Right lobe of liver (tissue), 6 donors: ENCODE measurements around the gene DOHH. TPM values are rescaled to one million over a fixed set of nuclear protein-coding genes. Genes with fewer than 3 reads are reported as not detected.

Experiments used
- ATAC-seq, 4 donors: fragments of 200-7000 bp; cut with Tn5 transposase; one replicate each; pipeline ENCODE4 v1.9.1; 2020; ENCODE audit warnings: mild to moderate bottlenecking in 4 of 4, moderate library complexity in 4 of 4
- DNase-seq, 3 donors: peaks; one replicate each; pipeline ENCODE4 v3.0.0-alpha.2; 2020
- H3K27ac ChIP-seq, 3 donors: fragments of 200-600 bp; one replicate each; pipeline ENCODE4 v1.8.0; 2022
- H3K27me3 ChIP-seq, 2 donors: fragments of 200-600 bp; one replicate each; pipeline ENCODE4 v1.8.0; 2022
- H3K36me3 ChIP-seq, 4 donors: fragments of 200-600 bp; sonication (generic) in 1 of 4; one replicate each; pipeline versions ENCODE4 v1.5.1 to v1.8.0; 2017 to 2022; ENCODE audit warnings: control low read depth in 1 of 4
- H3K4me1 ChIP-seq, 4 donors: fragments of 200-600 bp; sonication (generic) in 1 of 4; one replicate each; pipeline versions ENCODE4 v1.5.1 to v1.8.0; 2017 to 2022; ENCODE audit warnings: control low read depth in 1 of 4
- H3K4me3 ChIP-seq, 3 donors: fragments of 200-600 bp; one replicate each; pipeline ENCODE4 v1.8.0; 2022
- H3K9me3 ChIP-seq, 4 donors: fragments of 200-600 bp; sonication (generic) in 1 of 4; one replicate each; pipeline versions ENCODE4 v1.5.1 to v1.8.0; 2017 to 2022; ENCODE audit warnings: control low read depth in 1 of 4
- CTCF ChIP-seq, 4 donors: fragments of 200-600 bp in 3 of 4; fragments of 450-650 bp in 1 of 4; IDR thresholded peaks; one replicate each; pipeline versions ENCODE4 v1.5.1 to v1.8.0; 2016 to 2022; ENCODE audit warnings: antibody characterized with exemption in 4 of 4, mild to moderate bottlenecking in 2 of 4
- POLR2A ChIP-seq: fragments of 450-650 bp; IDR thresholded peaks from one replicate; pipeline ENCODE4 v1.6.1; 2017; ENCODE audit warnings: antibody characterized with exemption, mild to moderate bottlenecking
- WGBS: methylation state at CpG from one replicate; pipeline ENCODE4 v1.1.6; 2018; ENCODE audit warnings: low coverage, low lambda C conversion rate; ENCODE audit not compliant: insufficient coverage; ENCODE audit errors: missing lambda C conversion rate; 5-methylcytosine and 5-hydroxymethylcytosine counted together
- intact Hi-C, 2 donors: fragments of 100-400 bp; cut with DNase I; formaldehyde crosslinking; loops; one replicate each; pipeline versions ENCODE4 v1.11.2 to v1.14.1; 2022
- total RNA-seq, 6 experiments: library from RNA; depleted of rRNA in 2 of 6; stranded (reverse); fragments of >200 nt in 2 of 6; fragmentation: NEBNext Ultra II Directional in 3 of 6; extraction: Animal tissue kit (Norgen Biotek cat#: 25700) in 3 of 6; gene quantifications; one replicate each; pipeline versions ENCODE4 v1.1.0 to v1.2.4, GENCODE V29; 2016 to 2023
- donor health status: DM: no; HTN: yes; CAD: no.
- donor health status: DM: no; HTN: no; CAD: no.
- donor health status: DM: no; HTN: no; CAD: no.
- donor health status: DM: no; HTN: yes; CAD: no.
- donor health status: DM: no; HTN: yes; CAD: no.

Gene DOHH
- total RNA-seq, 6 experiments from 2014 or later: 3.7 to 16.7 (median 4.9) TPM

GRCh38 chr19:3492919-3493318 lies 7.6 kb downstream of the DOHH start:
- Histone ChIP-seq H3K36me3 (peaks cover 0 to 32% (median 4%) of the 10 kb centered on the region in 4 donors), H3K4me3 (no peak overlapping the region)

GRCh38 chr19:3492131-3492839 lies 8.2 kb downstream of the DOHH start:
- Histone ChIP-seq H3K4me3 (no peak overlapping the region), H3K27ac (no peak overlapping the region), H3K4me1 (no peaks in the 10 kb centered on the region), H3K36me3 (peaks cover 0 to 32% (median 4%) of the 10 kb centered on the region in 4 donors), H3K9me3 (no peaks in the 10 kb centered on the region), H3K27me3 (no peaks in the 10 kb centered on the region)
- TF ChIP-seq POLR2A (no peak), CTCF (IDR thresholded peaks at IDR 0.05) (no peak)
- WGBS: 98% methylated on average over 10 of the region's 45 CpGs
- no peak for DNase-seq
- intact Hi-C loops: no loop called here
- ATAC-seq: no peak

More at GRCh38 chr19:3492919-3493318, 7.6 kb downstream of the DOHH start:
- intact Hi-C loops: no loop called here
- Histone ChIP-seq H3K9me3 (no peaks in the 10 kb centered on the region), H3K27ac (no peak overlapping the region), H3K27me3 (no peaks in the 10 kb centered on the region), H3K4me1 (no peaks in the 10 kb centered on the region)
- DNase-seq: no peak
- TF ChIP-seq POLR2A: no peak
- TF ChIP-seq CTCF (IDR thresholded peaks at IDR 0.05): no peak
- WGBS: 92% methylated on average over 15 of the region's 16 CpGs
- ATAC-seq: no peak

GRCh38 chr19:3491396-3492119 lies 8.9 kb downstream of the DOHH start:
- Histone ChIP-seq H3K4me3 (no peak overlapping the region), H3K4me1 (no peaks in the 10 kb centered on the region), H3K36me3 (peaks cover 0 to 32% (median 4%) of the 10 kb centered on the region in 4 donors), H3K27ac (no peak overlapping the region), H3K27me3 (no peaks in the 10 kb centered on the region), H3K9me3 (no peaks in the 10 kb centered on the region)
- TF ChIP-seq CTCF (IDR thresholded peaks at IDR 0.05): no peak
- TF ChIP-seq POLR2A: no peak
- ATAC-seq (no peak), DNase-seq (no peak)
- 83% methylated on average over 8 of the region's 55 CpGs for WGBS
- intact Hi-C loops: no loop called here

GRCh38 chr19:3483226-3483628 lies 17.2 kb downstream of the DOHH start, which contains the start of gene SMIM44:
Gene SMIM44 (minus strand): TSS chr19:3483441. CDS start chr19:3483403, 38 bp downstream.
- Histone ChIP-seq H3K27me3 (peaks cover 0 to 4% of the 10 kb centered on the region in 2 donors), H3K27ac (no peak within 1 kb of the TSS), H3K4me3 (no peak within 1 kb of the TSS), H3K36me3 (no peaks in the 10 kb centered on the region), H3K9me3 (no peaks in the 10 kb centered on the region), H3K4me1 (peaks cover 0 to 4% (median 0%) of the 10 kb centered on the region in 4 donors)
- ATAC-seq (no peak), DNase-seq (no peak)
- 81% methylated on average over 19 of the region's 33 CpGs for WGBS
- intact Hi-C loops: no loop called here
- no peak for TF ChIP-seq CTCF (IDR thresholded peaks at IDR 0.05)
- no peak for TF ChIP-seq POLR2A
